Measurements from ENCODE around the gene C12orf54.
"Not testable (repeated sequence)": the region's sequence is repeated elsewhere in the genome, so short reads cannot be mapped to it uniquely, and the experiment has no call there.

C12orf54 gene

GRCh38 chr12:48482198-48482597 is at the start of gene C12orf54:
Gene C12orf54 (plus strand): TSS chr12:48482498. CDS start chr12:48483297, 799 bp downstream.
- no peak for TF ChIP-seq ZFX (IDR thresholded peaks at IDR 0.05; ENCODE audit: borderline replicate concordance)
- TF ChIP-seq CTCF (IDR thresholded peaks at IDR 0.05): no peak
- H3K27ac ChIP-seq: no peak within 1 kb of the TSS

- H3K27ac ChIP-seq: not testable (repeated sequence)
Observed at GRCh38 chr12:48434016-48434415, 48.3 kb upstream of the C12orf54 start.

- no peak overlapping the region for H3K27ac ChIP-seq
- no peak for TF ChIP-seq CTCF (IDR thresholded peaks at IDR 0.05)
- TF ChIP-seq ZFX (IDR thresholded peaks at IDR 0.05; ENCODE audit: borderline replicate concordance): no peak
Observed at GRCh38 chr12:48441069-48441468, 41.2 kb upstream of the C12orf54 start.

GRCh38 chr12:48442179-48442847 is 40.0 kb upstream of the C12orf54 start:
- no peak overlapping the region for H3K27ac ChIP-seq
- TF ChIP-seq ZFX (IDR thresholded peaks at IDR 0.05; ENCODE audit: borderline replicate concordance): no peak
- peak; percentile 27; the same call in 1 of the 2 replicates for TF ChIP-seq CTCF (IDR thresholded peaks at IDR 0.05)

GRCh38 chr12:48445538-48445937 is 36.8 kb upstream of the C12orf54 start:
- TF ChIP-seq ZFX (IDR thresholded peaks at IDR 0.05; ENCODE audit: borderline replicate concordance) (no peak), CTCF (IDR thresholded peaks at IDR 0.05) (no peak)
- no peak overlapping the region for H3K27ac ChIP-seq

- TF ChIP-seq CTCF (IDR thresholded peaks at IDR 0.05) (no peak), ZFX (IDR thresholded peaks at IDR 0.05; ENCODE audit: borderline replicate concordance) (no peak)
- no peak overlapping the region for H3K27ac ChIP-seq
Observed at GRCh38 chr12:48446161-48446776, 36.0 kb upstream of the C12orf54 start.

GRCh38 chr12:48447755-48448154 is 34.5 kb upstream of the C12orf54 start:
- no peak for TF ChIP-seq ZFX (IDR thresholded peaks at IDR 0.05; ENCODE audit: borderline replicate concordance)
- no peak for TF ChIP-seq CTCF (IDR thresholded peaks at IDR 0.05)
- H3K27ac ChIP-seq: no peak overlapping the region

Data from 22Rv1 (cell line).